HEK293 (cell line): ENCODE measurements around the gene CYP4F12.

Experiments used
- TRIM28 ChIP-seq: IDR thresholded peaks from 2 replicates; pipeline ENCODE4 v1.6.1; 2011; ENCODE audit warnings: low read length, control low read depth, borderline replicate concordance
- ZNF843 ChIP-seq: fragments of 450-650 bp; formaldehyde crosslinking; IDR thresholded peaks from 2 replicates; pipeline ENCODE4 v1.5.1; 2016; ENCODE audit warnings: missing biosample characterization, missing genetic modification characterization
- TF ChIP-seq, protein P1 (sequence below): fragments of 450-650 bp; formaldehyde crosslinking; IDR thresholded peaks from 2 replicates; pipeline ENCODE4 v1.5.1; 2016; ENCODE audit warnings: missing biosample characterization, missing genetic modification characterization

DNA sequence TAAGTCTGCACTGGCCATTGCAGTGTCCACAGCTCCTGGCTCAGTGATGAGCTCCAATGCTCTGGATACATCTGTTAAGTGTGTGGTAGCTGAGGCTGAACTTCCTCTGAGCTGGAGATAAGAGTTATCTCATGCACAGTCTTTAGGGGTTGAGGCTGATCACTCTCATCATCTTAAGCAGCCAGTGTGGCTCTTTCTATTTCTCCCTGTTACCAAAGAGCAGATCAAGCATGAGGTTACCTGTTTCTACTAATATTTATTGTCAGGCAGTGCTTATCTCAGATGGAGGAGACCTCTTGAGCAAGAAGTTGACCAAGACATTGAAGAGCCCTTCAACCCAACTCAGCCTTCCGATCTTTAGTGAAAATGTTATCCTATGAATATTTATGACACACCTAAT lies 48.4 kb downstream of the CYP4F12 start:
- TF ChIP-seq TRIM28 (no peak), ZNF843 (no peak)
- TF ChIP-seq, protein P1, sequence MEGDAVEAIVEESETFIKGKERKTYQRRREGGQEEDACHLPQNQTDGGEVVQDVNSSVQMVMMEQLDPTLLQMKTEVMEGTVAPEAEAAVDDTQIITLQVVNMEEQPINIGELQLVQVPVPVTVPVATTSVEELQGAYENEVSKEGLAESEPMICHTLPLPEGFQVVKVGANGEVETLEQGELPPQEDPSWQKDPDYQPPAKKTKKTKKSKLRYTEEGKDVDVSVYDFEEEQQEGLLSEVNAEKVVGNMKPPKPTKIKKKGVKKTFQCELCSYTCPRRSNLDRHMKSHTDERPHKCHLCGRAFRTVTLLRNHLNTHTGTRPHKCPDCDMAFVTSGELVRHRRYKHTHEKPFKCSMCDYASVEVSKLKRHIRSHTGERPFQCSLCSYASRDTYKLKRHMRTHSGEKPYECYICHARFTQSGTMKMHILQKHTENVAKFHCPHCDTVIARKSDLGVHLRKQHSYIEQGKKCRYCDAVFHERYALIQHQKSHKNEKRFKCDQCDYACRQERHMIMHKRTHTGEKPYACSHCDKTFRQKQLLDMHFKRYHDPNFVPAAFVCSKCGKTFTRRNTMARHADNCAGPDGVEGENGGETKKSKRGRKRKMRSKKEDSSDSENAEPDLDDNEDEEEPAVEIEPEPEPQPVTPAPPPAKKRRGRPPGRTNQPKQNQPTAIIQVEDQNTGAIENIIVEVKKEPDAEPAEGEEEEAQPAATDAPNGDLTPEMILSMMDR (tag by site-specific recombination) = no peak
